Endothelial cell of umbilical vein (primary cell): ENCODE measurements around the gene ETV3. TPM values are rescaled to one million over a fixed set of nuclear protein-coding genes. Genes with fewer than 3 reads are reported as not detected.

ENCODE experiments used
- BruUV-seq: library from RNA; stranded (reverse); fragments of 400-500 nt; replicated peaks from 2 replicates; lab custom pipeline; 2021; lab: Mats Ljungman, UMichigan
- CTCF ChIA-PET: fragments of 300-600, 350-600 bp; sonication (Branson Sonifier 250); formaldehyde crosslinking; loops from one replicate; lab custom pipeline; 2021; ENCODE audit warnings: antibody characterized with exemption, inconsistent platforms; lab: Charles Lee
- POLR2A ChIA-PET: fragments of 300-600, 350-600 bp; sonication (Branson Sonifier 250); formaldehyde crosslinking; loops from one replicate; lab custom pipeline; 2021; ENCODE audit warnings: antibody characterized with exemption, inconsistent platforms; lab: Charles Lee
- DNase-seq: peaks from one replicate; pipeline ENCODE4 v3.0.0-alpha.2; 2011; ENCODE audit warnings: low read depth, low spot score
- FAIRE-seq: peaks from 2 replicates; lab custom pipeline; 2011; peaks lifted over from hg19 to GRCh38; lab: Jason Lieb, UNC
- H2AFZ ChIP-seq: 2 replicates; pipeline ENCODE4 v1.6.0; 2012; ENCODE audit warnings: low read depth, low read length, control low read depth, inconsistent platforms
- H3K27ac ChIP-seq: 2 replicates; pipeline ENCODE4 v1.5.1; 2011; ENCODE audit warnings: low read depth, mild to moderate bottlenecking, control low read depth, low read length, moderate library complexity; ENCODE audit not compliant: insufficient read depth
- H3K27me3 ChIP-seq, 2 experiments: 2 replicates each; pipeline versions ENCODE4 v1.6.0 to v1.6.1; 2011; ENCODE audit warnings: low read length in 2 of 2, mixed read lengths in 1 of 2; ENCODE audit not compliant: control insufficient read depth in 2 of 2, insufficient read depth in 2 of 2
- H3K36me3 ChIP-seq, 2 experiments: 2 replicates in 1 of 2; 3 replicates in 1 of 2; pipeline ENCODE4 v1.5.1; 2011; ENCODE audit warnings: low read length in 2 of 2, mild to moderate bottlenecking in 1 of 2, moderate library complexity in 1 of 2; ENCODE audit not compliant: control insufficient read depth in 2 of 2, insufficient read depth in 2 of 2; ENCODE audit errors: extremely low read depth in 1 of 2
- H3K4me1 ChIP-seq: 3 replicates; pipeline ENCODE4 v1.5.1; 2011; ENCODE audit warnings: mild to moderate bottlenecking, low read length; ENCODE audit not compliant: control insufficient read depth, insufficient read depth; ENCODE audit errors: extremely low read depth
- H3K4me2 ChIP-seq: 2 replicates; pipeline ENCODE4 v1.6.1; 2011; ENCODE audit warnings: low read length, control low read depth, mixed read lengths; ENCODE audit not compliant: insufficient read depth
- H3K4me3 ChIP-seq, 3 experiments: fragments of 200-600 bp in 1 of 3; sonication (generic), shearing (Covaris generic) in 1 of 3; replicated peaks in 1 of 3; 2 replicates each; pipeline ENCODE4 v1.5.1; 2011 to 2016; ENCODE audit warnings: control low read depth in 3 of 3, low read length in 3 of 3, mild to moderate bottlenecking in 2 of 3, inconsistent platforms in 1 of 3, low read depth in 1 of 3, moderate library complexity in 1 of 3; ENCODE audit not compliant: insufficient read depth in 1 of 3
- H3K79me2 ChIP-seq: 2 replicates; pipeline ENCODE4 v1.6.0; 2012; ENCODE audit warnings: low read length, inconsistent platforms; ENCODE audit not compliant: control insufficient read depth, insufficient read depth
- H3K9ac ChIP-seq: replicated peaks from 2 replicates; pipeline ENCODE3; 2011; ENCODE audit warnings: low read length, control low read depth; ENCODE audit not compliant: insufficient read depth; ENCODE audit errors: extremely low read depth
- H3K9me1 ChIP-seq: replicated peaks from 3 replicates; pipeline ENCODE4 v1.6.0; 2011; ENCODE audit warnings: mild to moderate bottlenecking, low read length; ENCODE audit not compliant: control insufficient read depth, insufficient read depth; ENCODE audit errors: extremely low read depth
- H3K9me3 ChIP-seq: replicated peaks from 2 replicates; pipeline ENCODE4 v1.5.1; 2012; ENCODE audit warnings: low read length, inconsistent platforms; ENCODE audit not compliant: control insufficient read depth, insufficient read depth
- H4K20me1 ChIP-seq: replicated peaks from 2 replicates; pipeline ENCODE3; 2011; ENCODE audit warnings: mild to moderate bottlenecking, low read length; ENCODE audit not compliant: control insufficient read depth, insufficient read depth; ENCODE audit errors: extremely low read depth
- EZH2 ChIP-seq: IDR thresholded peaks from 2 replicates; pipeline ENCODE4 v1.6.1; 2012; ENCODE audit warnings: borderline replicate concordance, low read depth, mild to moderate bottlenecking, moderate library complexity, low read length, inconsistent platforms; ENCODE audit not compliant: severe bottlenecking
- FOS ChIP-seq: IDR thresholded peaks from 2 replicates; pipeline ENCODE4 v1.6.1; 2011; ENCODE audit warnings: mild to moderate bottlenecking, low read length, moderate library complexity, borderline replicate concordance; ENCODE audit not compliant: insufficient read depth
- GATA2 ChIP-seq: IDR thresholded peaks from 2 replicates; pipeline ENCODE4 v1.7.0; 2011; ENCODE audit warnings: low read depth, mild to moderate bottlenecking, moderate library complexity, mixed read lengths, low read length; ENCODE audit not compliant: insufficient read length, insufficient read depth
- JUN ChIP-seq: IDR thresholded peaks from 2 replicates; pipeline ENCODE4 v1.6.1; 2011; ENCODE audit warnings: borderline replicate concordance, low read depth; ENCODE audit not compliant: insufficient read length, insufficient read depth
- MYC ChIP-seq: IDR thresholded peaks from one replicate; pipeline ENCODE4 v1.6.1; 2011; ENCODE audit warnings: mild to moderate bottlenecking, low read depth, low read length
- POLR2A ChIP-seq: IDR thresholded peaks from 2 replicates; pipeline ENCODE4 v1.6.1; 2012; ENCODE audit warnings: low read depth, mild to moderate bottlenecking, control low read depth, low read length
- POLR2AphosphoS5 ChIP-seq: IDR thresholded peaks from 2 replicates; pipeline ENCODE4 v1.6.1; 2012; ENCODE audit warnings: low read depth, mild to moderate bottlenecking, control low read depth, low read length, moderate library complexity; ENCODE audit not compliant: insufficient read depth
- dilution Hi-C: fragments of 300-500 bp; cut with MboI; formaldehyde crosslinking; loops from one replicate; pipeline ENCODE4 v1.15.0; 2019; ENCODE audit warnings: low sequenced_read_pairs; ENCODE audit not compliant: extremely low pct_ligation_motif_present
- intact Hi-C: fragments of 100-400 bp; cut with micrococcal nuclease; formaldehyde crosslinking; loops from one replicate; pipeline ENCODE4 v1.10.0; 2022
- polyA plus RNA-seq, 4 experiments: library from polyadenylated mRNA; depleted of rRNA in 3 of 4; stranded (reverse) in 3 of 4; unstranded in 1 of 4; fragments of >200 nt; gene quantifications; 2 replicates each; pipeline versions ENCODE4 v1.2.1 to v1.2.3, GENCODE V29; 2011 to 2012; ENCODE audit warnings: missing spikeins in 1 of 4
- total RNA-seq: library from RNA; stranded (reverse); gene quantifications from 2 replicates; pipeline ENCODE4 v1.2.3, GENCODE V29; 2021
- TF ChIP-seq, protein P1 (sequence below), 2 donors: IDR thresholded peaks; 1 replicate in 1 of 2; 2 replicates in 1 of 2; pipeline ENCODE4 v1.5.1; 2011; ENCODE audit warnings: low read length in 2 of 2, mild to moderate bottlenecking in 2 of 2, moderate library complexity in 2 of 2, control low read depth in 1 of 2, inconsistent platforms in 1 of 2, low read depth in 1 of 2; ENCODE audit not compliant: insufficient read depth in 1 of 2; ENCODE audit errors: extremely low read depth in 1 of 2
- TF ChIP-seq, protein P2 (sequence below): IDR thresholded peaks from 2 replicates; pipeline ENCODE4 v1.6.1; 2011; ENCODE audit not compliant: insufficient read depth, insufficient read length

Gene ETV3
- total and polyA plus RNA-seq, 2 donors (not counting 3 experiments of a cell fraction or from before 2014, with no cell fraction given) = 6.8 to 22.3 TPM

DNA sequence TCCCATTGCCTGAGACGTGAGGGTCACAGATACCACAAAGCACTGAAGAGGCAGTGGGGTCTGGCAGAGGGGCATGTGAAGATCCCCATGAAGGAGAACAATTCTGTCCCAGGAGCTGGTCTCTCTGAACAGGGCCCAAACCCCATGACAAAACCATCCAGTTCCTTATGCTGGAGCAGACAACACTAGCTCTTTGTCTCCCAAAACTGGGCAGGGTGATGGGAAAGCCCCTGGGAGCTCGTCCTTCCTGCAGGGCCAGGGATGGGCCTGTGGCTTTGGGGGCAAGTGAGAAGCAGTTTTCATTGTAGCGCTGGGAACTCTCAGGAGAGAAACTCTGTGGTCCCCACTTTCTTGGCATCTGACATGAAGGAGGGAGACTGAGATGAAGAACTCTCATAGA is 47.4 kb downstream of the ETV3 start:
- no peaks in the 10 kb centered on the region for H3K4me1 ChIP-seq
- H3K4me2 ChIP-seq = no peak overlapping the region
- no peak overlapping the region for H3K4me3 ChIP-seq
- no peaks in the 10 kb centered on the region for H4K20me1 ChIP-seq
- dilution Hi-C loops = no loop called here
- no peak for DNase-seq
- no TSS peak for BruUV-seq
- ChIA-PET CTCF (interaction anchor here (1.0 to 5.7 kb wide), 30 partner anchors 10 to 252 kb away, joined by 3 to 1121 read pairs (median 8); partner anchors contain the start of genes ETV3 and ETV3L), POLR2A (interaction anchor here (1.0 kb wide), 1 partner anchor 65 kb away, joined by 7 read pairs; no protein-coding TSS in a partner anchor)
- no peak overlapping the region for H3K27ac ChIP-seq
- no peaks in the 10 kb centered on the region for H3K27me3 ChIP-seq
- no peaks in the 10 kb centered on the region for H3K36me3 ChIP-seq
- intact Hi-C loops = loop anchor here (1.0 kb wide), 2 partner anchors 48 to 66 kb away; partner anchors contain the start of gene ETV3
- H2AFZ ChIP-seq = no peak overlapping the region
- H3K79me2 ChIP-seq = no peaks in the 10 kb centered on the region
- TF ChIP-seq, protein P1, sequence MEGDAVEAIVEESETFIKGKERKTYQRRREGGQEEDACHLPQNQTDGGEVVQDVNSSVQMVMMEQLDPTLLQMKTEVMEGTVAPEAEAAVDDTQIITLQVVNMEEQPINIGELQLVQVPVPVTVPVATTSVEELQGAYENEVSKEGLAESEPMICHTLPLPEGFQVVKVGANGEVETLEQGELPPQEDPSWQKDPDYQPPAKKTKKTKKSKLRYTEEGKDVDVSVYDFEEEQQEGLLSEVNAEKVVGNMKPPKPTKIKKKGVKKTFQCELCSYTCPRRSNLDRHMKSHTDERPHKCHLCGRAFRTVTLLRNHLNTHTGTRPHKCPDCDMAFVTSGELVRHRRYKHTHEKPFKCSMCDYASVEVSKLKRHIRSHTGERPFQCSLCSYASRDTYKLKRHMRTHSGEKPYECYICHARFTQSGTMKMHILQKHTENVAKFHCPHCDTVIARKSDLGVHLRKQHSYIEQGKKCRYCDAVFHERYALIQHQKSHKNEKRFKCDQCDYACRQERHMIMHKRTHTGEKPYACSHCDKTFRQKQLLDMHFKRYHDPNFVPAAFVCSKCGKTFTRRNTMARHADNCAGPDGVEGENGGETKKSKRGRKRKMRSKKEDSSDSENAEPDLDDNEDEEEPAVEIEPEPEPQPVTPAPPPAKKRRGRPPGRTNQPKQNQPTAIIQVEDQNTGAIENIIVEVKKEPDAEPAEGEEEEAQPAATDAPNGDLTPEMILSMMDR (IDR thresholded peaks at IDR 0.05; ENCODE audit: extremely low read depth in 1 of 2, insufficient read depth in 1 of 2, low read depth in 1 of 2, low read length in 2 of 2) = no peak
- no peak for TF ChIP-seq FOS
- no peak for TF ChIP-seq POLR2AphosphoS5
- no peak for TF ChIP-seq MYC
- TF ChIP-seq, protein P2, sequence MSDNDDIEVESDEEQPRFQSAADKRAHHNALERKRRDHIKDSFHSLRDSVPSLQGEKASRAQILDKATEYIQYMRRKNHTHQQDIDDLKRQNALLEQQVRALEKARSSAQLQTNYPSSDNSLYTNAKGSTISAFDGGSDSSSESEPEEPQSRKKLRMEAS = no peak
- TF ChIP-seq JUN = no peak
- no peak for TF ChIP-seq POLR2A
- TF ChIP-seq EZH2 = no peak
- TF ChIP-seq GATA2 = no peak
- no peak overlapping the region for H3K9ac ChIP-seq
- no peaks in the 10 kb centered on the region for H3K9me3 ChIP-seq
- no peaks in the 10 kb centered on the region for H3K9me1 ChIP-seq
- FAIRE-seq = no peak
